Activated naive CD4-positive, alpha-beta T cell treated with anti-CD3 and anti-CD28 coated beads, Interleukin-2, amount 50 U/mL, for 72 hours (primary cell): ENCODE data around the gene ABHD5. TPM values are rescaled to one million over a fixed set of nuclear protein-coding genes. Genes with fewer than 3 reads are reported as not detected.
A peak's percentile ranks its signal among the peaks of the same experiment; 100 is the strongest.

ENCODE experiments used
- ATAC-seq, 2 donors: fragments of 150-1000 bp; cut with Tn5 transposase; 2 replicates each; pipeline ENCODE4 v1.10.0; 2021; ENCODE audit warnings: mild to moderate bottlenecking in 2 of 2, moderate library complexity in 2 of 2
- DNase-seq, 2 donors: peaks; one replicate each; pipeline ENCODE4 v3.0.0; 2021 to 2022; ENCODE audit warnings: low spot score in 2 of 2
- H3K27ac Mint-ChIP-seq, 2 donors: one replicate each; pipeline ENCODE4 v1.8.0; 2022; ENCODE audit warnings: mild to moderate bottlenecking in 2 of 2, mixed read lengths in 2 of 2
- H3K36me3 Mint-ChIP-seq, 2 donors: one replicate each; pipeline ENCODE4 v1.8.0; 2022; ENCODE audit warnings: mixed read lengths in 2 of 2
- H3K9me3 Mint-ChIP-seq, 2 donors: one replicate each; pipeline ENCODE4 v1.8.0; 2022; ENCODE audit warnings: mixed read lengths in 2 of 2
- total RNA-seq, 2 donors: library from RNA; stranded (reverse); gene quantifications; one replicate each; pipeline ENCODE4 v1.2.3, GENCODE V29; 2022

ABHD5 gene
- total RNA-seq, 2 donors from 2014 or later = 11.3 to 13.6 TPM

DNA sequence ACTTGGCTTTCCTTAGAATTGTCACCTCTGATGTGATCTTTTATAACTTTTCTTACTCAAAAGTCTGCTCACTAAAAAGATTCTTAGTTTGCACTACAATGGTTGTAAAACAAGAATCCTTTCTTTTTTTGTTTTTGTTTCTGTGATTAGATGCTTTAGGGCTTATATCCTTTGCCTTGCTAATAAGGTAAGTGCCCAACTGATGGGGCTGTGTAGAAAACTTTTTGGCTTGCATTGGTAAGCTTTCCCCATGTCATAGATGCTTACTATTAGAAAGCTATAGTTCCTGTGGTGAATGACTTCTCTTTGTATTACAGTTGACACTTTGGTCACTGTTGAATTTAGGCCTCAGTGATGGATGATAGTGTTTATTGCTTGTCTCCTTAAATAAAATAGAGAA, 5.1 kb downstream of the ABHD5 start:
- no peaks in the 10 kb centered on the region for H3K9me3 Mint-ChIP-seq
- peaks cover 4 to 22% of the 10 kb centered on the region in 2 donors for H3K36me3 Mint-ChIP-seq
- H3K27ac Mint-ChIP-seq = no peak overlapping the region
- DNase-seq (no peak), ATAC-seq (no peak)

DNA sequence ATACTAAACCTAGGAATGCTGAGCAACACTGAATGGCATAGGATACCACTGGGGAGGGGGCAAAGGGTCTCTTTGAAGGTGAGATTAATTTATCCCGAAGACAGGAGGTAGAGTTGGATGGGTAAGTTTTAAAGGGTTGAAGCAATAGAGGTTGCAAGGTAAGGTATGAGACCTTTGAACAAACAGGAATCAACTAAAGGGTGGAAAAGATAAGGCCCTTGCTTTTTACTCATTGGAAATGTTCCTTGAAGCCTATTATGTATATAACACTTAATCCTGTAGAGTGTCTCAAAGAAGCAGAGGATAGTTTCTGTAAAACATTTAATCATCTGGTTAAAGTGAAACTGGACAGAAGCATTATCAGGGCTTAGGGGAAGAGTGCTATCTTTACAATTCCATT, 5.7 kb downstream of the ABHD5 start:
- Mint-ChIP-seq H3K9me3 (no peaks in the 10 kb centered on the region), H3K36me3 (peaks cover 4 to 22% of the 10 kb centered on the region in 2 donors), H3K27ac (no peak overlapping the region)
- no peak for DNase-seq
- no peak for ATAC-seq

GRCh38 chr3:43696881-43697280, 6.1 kb downstream of the ABHD5 start:
- H3K27ac Mint-ChIP-seq = no peak overlapping the region
- H3K36me3 Mint-ChIP-seq = peaks cover 4 to 22% of the 10 kb centered on the region in 2 donors
- DNase-seq (no peak), ATAC-seq (no peak)
- no peaks in the 10 kb centered on the region for H3K9me3 Mint-ChIP-seq

DNA sequence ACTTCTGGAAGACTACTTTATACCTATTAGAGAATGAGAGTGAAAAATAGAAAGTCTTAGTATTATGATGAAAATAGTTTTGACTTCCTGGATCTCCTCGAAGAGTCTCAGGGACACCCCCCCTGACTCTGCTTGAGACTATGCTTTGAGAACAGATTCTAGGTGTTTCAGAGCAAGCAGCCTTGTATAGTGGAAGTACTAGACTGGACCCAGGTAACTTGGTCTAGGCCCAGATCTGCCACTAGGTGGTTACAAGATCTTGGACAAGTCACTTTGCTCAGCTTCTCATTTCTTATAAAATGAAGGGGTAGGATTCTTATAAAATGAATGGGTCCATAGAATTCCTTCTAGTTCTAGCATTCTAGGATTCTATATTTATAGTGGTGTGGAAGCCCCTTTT, 9.1 kb downstream of the ABHD5 start:
- no peaks in the 10 kb centered on the region for H3K9me3 Mint-ChIP-seq
- no peak for DNase-seq
- peak; percentile 53 to 72 for ATAC-seq
- no peak overlapping the region for H3K27ac Mint-ChIP-seq
- peaks cover 0 to 11% of the 10 kb centered on the region in 2 donors for H3K36me3 Mint-ChIP-seq

DNA sequence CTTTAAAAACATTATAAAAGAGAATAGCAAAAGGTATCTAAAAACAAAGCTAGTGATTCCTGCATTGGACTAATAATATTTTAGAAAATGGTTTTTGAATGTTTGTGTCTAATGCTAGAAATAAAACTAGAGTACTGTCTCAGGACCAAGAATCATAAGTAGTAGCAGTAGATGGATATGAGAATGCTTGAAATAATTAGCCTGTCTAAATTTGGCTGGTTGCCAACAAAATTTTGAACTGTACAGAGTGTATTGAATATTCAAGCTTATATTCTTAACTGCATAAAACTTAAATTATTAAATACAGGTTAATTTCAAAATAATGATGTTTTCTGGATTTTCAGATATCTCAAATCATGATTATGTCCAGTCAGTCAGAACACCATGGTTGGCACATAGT, 14.0 kb downstream of the ABHD5 start:
- H3K9me3 Mint-ChIP-seq = no peaks in the 10 kb centered on the region
- H3K36me3 Mint-ChIP-seq = peaks cover 5% of the 10 kb centered on the region in 2 donors
- ATAC-seq = no peak
- no peak overlapping the region for H3K27ac Mint-ChIP-seq
- DNase-seq = no peak

- no peak for DNase-seq
- no peaks in the 10 kb centered on the region for H3K9me3 Mint-ChIP-seq
- H3K27ac Mint-ChIP-seq = no peak overlapping the region
- H3K36me3 Mint-ChIP-seq = peaks cover 0 to 5% of the 10 kb centered on the region in 2 donors
- ATAC-seq = no peak
These were observed 15.6 kb downstream of the ABHD5 start for GRCh38 chr3:43706342-43706741.

- Mint-ChIP-seq H3K9me3 (no peaks in the 10 kb centered on the region), H3K36me3 (peaks cover 5 to 12% of the 10 kb centered on the region in 2 donors), H3K27ac (peak overlapping the region; percentile 25 to 80)
- ATAC-seq (no peak), DNase-seq (no peak)
These were observed 16.5 kb downstream of the ABHD5 start for GRCh38 chr3:43707266-43707665.

DNA sequence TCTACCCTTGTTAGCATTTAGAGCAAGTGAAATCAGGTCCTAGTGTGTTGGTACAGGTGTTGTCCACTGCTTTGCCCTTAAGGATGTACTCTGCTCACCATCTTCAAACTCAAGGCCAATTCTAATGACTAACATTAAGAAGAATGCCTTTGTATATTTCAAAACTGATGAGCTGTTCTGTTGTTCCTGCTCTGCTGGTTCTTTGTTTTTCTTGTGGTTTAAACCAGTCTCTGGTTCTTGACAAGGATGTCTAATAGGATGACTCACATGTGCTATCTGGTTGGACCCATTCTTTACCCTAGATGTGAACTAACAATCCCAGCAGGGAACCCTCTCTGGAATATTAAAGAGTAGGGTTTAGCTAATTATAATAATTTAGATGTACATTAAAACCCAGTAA, 17.3 kb downstream of the ABHD5 start:
- Mint-ChIP-seq H3K9me3 (no peaks in the 10 kb centered on the region), H3K27ac (peak overlapping the region in 1 of 2 donors; percentile 25), H3K36me3 (peaks cover 10 to 19% of the 10 kb centered on the region in 2 donors)
- DNase-seq (no peak), ATAC-seq (peak; percentile 46 to 89)

DNA sequence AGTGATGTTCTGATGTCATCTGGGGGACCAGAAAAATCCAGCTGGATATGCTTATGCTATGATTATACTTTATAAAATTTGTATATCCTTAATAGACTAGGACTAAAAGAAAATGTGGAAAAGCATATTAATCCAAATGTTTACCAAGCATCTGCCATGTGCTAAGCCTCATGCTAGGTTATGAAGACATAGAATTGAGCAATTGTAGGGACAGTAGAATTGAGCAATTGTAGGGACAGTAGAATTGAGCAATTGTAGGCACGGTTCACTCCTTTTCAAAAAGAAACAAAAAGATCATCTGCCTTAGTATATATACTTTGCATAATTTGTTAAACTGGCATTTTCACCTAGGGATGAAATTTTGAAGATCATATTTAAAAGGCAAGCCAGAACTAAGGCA, 18.3 kb downstream of the ABHD5 start:
- H3K27ac Mint-ChIP-seq = no peak overlapping the region
- peaks cover 10 to 20% of the 10 kb centered on the region in 2 donors for H3K36me3 Mint-ChIP-seq
- H3K9me3 Mint-ChIP-seq = no peaks in the 10 kb centered on the region

GRCh38 chr3:43710607-43711006, 19.9 kb downstream of the ABHD5 start:
- Mint-ChIP-seq H3K9me3 (no peaks in the 10 kb centered on the region), H3K27ac (no peak overlapping the region), H3K36me3 (peaks cover 10 to 22% of the 10 kb centered on the region in 2 donors)
- ATAC-seq (no peak), DNase-seq (no peak)

More for the DNA sequence above, 18.3 kb downstream of the ABHD5 start:
- DNase-seq = no peak
- no peak for ATAC-seq

- Mint-ChIP-seq H3K9me3 (no peaks in the 10 kb centered on the region), H3K27ac (no peak overlapping the region), H3K36me3 (peaks cover 4 to 11% of the 10 kb centered on the region in 2 donors)
- DNase-seq = no peak
- ATAC-seq = no peak
These were observed 27.6 kb downstream of the ABHD5 start for GRCh38 chr3:43718296-43718695.

DNA sequence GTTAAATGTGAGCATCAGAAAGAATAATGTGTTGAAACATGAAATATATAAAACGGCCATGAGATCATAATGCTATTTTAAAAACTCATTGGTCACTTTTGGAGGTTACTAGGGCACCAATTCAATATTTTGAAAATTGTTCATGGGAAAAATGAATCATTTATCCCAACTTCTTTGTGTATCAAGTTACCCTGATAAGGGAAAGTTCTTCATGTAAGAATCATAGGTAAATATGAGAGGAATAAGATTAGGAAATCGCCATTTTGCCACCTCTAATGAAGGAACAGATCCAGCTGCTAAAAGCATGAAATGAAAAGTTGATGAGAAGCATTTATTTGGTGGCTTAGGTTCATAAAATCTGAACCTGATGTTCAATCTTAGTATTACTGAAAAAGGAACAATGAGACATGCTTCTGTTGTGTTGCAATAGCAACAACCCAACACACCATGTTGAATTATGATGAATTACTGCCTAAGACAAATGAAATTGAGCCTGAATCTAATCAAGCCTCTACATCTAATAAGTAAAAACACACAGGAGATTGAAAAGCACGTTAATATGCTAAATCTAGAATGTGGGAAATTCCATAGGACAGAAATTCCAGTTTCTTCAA, 32.5 kb downstream of the ABHD5 start:
- ATAC-seq (no peak), DNase-seq (no peak)
- peaks cover 0 to 4% of the 10 kb centered on the region in 2 donors for H3K36me3 Mint-ChIP-seq
- H3K9me3 Mint-ChIP-seq = no peaks in the 10 kb centered on the region
- H3K27ac Mint-ChIP-seq = no peak overlapping the region

DNA sequence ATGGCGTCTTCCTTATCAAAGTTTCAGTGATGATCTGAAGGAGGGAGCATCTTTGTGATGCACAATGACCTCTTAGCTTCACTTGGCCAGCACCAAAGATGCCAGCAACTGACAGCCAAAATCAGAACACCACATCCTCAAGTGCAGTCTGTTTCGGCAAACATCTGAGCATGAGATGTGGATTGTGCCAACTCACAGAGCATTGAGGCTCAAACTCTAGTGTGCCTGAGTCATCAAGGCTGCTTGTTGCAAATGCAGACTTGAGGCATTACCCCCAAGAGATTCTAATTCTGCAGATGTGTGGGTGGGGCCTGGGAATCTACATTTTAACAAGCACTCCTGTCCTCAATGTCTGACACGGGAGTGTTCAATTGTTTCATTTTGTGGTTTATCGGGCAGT, 35.8 kb downstream of the ABHD5 start:
- no peak for DNase-seq
- no peaks in the 10 kb centered on the region for H3K9me3 Mint-ChIP-seq

DNA sequence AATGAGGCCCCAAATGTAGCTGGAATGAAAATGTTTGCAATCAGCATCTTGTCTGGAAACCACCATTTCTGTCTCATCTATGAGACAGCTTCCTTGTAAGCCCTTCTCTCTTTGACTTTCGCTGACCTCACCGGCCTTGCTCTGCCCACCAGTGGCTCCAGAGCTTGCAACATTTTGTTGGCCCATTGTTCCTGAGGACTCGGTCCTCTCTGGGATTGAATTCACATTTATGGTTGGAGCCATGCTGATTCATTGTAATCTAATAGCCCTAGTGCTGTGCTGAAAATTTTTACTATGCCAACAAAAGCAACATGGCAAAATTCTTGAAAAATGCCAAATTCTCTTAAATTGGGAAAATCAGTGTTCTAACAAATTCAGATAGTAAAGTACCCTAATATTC, 37.2 kb downstream of the ABHD5 start:
- H3K36me3 Mint-ChIP-seq = no peaks in the 10 kb centered on the region
- ATAC-seq (no peak), DNase-seq (no peak)
- no peaks in the 10 kb centered on the region for H3K9me3 Mint-ChIP-seq
- H3K27ac Mint-ChIP-seq = no peak overlapping the region

More for the DNA sequence above, 35.8 kb downstream of the ABHD5 start:
- Mint-ChIP-seq H3K36me3 (no peaks in the 10 kb centered on the region), H3K27ac (no peak overlapping the region)
- ATAC-seq = no peak

DNA sequence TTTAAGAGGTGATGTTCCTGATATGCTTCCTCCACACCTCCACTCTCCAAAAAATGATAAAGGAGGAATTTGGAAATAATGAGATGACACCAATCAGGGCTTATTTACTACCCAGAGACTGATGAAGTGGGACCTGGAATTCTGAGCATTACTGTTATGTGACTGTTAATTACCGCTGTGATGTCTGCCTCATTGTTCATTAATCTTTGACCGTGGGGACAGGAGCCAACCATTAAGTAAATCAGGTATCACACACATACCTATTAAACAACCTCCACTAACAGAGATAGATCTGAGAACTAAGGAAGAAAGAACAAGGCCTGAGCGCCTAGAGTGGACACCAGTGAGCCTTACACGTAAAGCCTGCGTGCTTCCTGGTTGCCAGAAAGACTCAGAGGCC, 37.7 kb downstream of the ABHD5 start:
- ATAC-seq (no peak), DNase-seq (no peak)
- H3K27ac Mint-ChIP-seq = no peak overlapping the region
- no peaks in the 10 kb centered on the region for H3K36me3 Mint-ChIP-seq
- H3K9me3 Mint-ChIP-seq = no peaks in the 10 kb centered on the region

- no peak for DNase-seq
- Mint-ChIP-seq H3K36me3 (no peaks in the 10 kb centered on the region), H3K9me3 (no peaks in the 10 kb centered on the region), H3K27ac (no peak overlapping the region)
- no peak for ATAC-seq
These were observed 38.2 kb downstream of the ABHD5 start for GRCh38 chr3:43728947-43729346.

- Mint-ChIP-seq H3K9me3 (no peaks in the 10 kb centered on the region), H3K36me3 (no peaks in the 10 kb centered on the region), H3K27ac (no peak overlapping the region)
- ATAC-seq (no peak), DNase-seq (no peak)
These were observed 39.1 kb downstream of the ABHD5 start for GRCh38 chr3:43729707-43730414.
